GM19463 (cell line): ENCODE results near the gene GATM.
"Not testable (repeated sequence)": the region's sequence is repeated elsewhere in the genome, so short reads cannot be mapped to it uniquely, and the experiment has no call there.

ENCODE experiments used
- ATAC-seq: cut with Tn5 transposase; IDR thresholded peaks from one replicate; pipeline ENCODE4 v1.9.1; 2021; ENCODE audit warnings: mild to moderate bottlenecking, moderate library complexity; ENCODE audit not compliant: unreplicated experiment

The GATM gene

DNA sequence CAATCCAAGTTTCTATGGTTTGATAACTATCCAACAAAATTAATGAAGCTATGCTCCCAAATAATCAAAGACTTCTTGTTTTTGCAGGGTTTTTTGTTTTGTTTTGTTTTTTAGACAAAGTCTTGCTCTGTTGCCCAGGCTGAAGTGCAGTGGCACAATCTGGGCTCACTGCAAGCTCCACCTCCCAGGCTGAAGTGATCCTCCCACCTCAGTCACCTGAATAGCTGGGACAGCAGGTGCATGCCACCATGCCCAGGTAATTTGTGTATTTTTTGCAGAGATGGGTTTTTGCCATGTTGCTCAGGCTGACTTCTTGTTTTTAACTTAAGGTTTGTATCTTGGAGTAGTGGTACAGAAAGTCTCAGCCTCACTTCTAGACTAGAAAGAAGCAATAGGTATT lies 11.0 kb upstream of the GATM start:
- ATAC-seq, result no peak

DNA sequence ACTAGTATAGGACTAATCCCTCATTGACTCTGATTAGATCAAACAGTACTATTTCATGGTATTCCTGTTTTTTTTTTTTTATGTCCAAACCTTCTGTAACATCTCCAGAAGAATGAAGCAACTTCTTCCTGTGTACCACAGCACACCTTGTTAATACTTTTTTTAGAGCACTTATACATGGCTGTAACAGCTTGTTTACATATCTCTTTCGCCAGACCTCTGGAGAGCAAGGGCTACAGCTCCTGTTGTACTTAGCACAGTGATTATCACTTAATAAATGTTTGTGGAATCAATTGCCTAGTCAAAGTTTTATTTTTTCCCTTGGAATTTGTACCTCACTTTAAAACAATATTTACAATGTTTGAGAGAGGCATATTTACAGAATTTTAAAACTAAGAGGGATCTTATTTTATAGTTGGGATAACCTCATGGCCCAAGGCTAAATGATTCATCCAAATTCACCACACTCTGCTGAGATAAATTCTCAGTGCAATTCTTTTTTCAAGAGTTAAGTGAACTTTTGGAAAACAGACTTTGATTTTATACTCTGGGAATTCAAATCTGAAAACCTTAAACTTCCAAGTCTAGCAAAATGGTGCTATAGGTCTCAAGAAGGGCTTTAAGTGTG lies 9.2 kb upstream of the GATM start:
- no peak for ATAC-seq

DNA sequence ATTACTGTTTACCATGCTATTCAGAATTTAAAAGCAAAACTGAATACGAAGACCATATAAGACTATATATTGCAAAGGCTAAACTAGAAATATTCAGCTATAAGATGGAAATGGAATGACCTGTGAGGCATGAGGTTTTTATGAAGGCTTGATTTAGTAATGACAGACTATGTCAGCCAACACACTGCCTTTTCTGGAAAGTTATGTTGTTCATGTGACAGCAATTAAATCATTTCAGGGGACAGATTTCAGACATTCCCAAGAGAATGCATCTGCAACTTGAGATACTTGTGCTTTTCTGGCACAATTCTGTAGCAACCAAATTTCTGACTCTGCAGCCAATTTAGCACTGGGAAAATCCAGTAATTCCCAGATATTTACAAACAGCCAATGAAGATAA lies 8.6 kb upstream of the GATM start:
- no peak for ATAC-seq

DNA sequence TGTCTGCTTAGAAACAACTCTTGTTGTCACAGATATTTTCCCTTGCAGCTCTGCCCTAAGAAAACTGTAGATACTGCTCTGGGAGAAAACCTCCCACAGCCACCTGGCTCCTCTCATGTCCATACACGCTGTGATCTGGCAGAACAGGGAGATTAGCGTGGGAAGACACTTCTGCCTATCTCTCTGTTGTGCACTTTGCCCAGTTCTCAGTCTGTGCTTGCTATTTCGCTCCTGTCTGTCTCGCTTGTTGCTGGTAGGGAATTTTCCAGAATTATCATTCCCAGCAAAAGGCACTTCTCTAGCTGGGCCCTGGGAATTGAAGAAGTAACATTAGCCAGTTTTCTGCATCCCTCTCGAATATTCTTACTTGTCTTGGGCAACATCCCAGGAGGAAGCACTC lies 8.1 kb upstream of the GATM start:
- ATAC-seq, result no peak

DNA sequence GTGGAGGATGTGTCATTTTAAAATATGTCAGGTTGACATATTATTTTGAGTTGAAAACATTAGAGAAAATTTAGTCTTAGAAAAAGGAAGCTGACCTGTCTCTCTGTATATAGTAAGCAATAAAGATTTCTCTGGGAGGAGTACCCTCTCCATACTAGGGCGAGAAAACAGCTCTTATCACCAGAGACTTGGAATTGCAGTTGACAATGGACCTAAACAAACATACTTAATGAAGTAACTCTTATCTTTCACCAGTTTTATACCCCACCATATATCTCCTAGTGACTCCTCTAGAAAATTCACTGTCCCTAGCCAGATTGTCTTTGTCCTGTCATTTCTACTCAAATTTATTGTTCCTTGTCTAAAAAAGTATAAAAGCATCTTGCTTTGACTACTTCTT lies 7.2 kb upstream of the GATM start:
- ATAC-seq, result no peak

DNA sequence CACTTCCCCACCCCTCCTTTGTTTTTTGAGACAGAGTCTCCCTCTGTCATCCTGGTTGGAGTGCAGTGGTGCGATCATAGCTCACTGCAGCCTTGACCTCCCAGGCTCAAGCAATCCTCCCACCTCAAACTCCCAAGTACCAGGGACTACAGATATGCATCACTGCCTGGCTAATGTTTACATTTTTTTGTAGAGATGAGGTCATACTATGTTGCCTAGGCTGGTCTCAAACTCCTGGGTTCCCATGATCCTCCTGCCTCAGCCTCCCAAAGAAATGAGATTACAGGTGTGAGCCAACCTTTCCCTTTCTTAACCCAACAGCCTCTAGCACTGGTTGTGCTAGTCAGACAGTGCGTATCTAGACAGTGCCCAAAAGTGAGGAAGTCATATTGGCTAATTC lies 6.4 kb upstream of the GATM start:
- ATAC-seq, result no peak

DNA sequence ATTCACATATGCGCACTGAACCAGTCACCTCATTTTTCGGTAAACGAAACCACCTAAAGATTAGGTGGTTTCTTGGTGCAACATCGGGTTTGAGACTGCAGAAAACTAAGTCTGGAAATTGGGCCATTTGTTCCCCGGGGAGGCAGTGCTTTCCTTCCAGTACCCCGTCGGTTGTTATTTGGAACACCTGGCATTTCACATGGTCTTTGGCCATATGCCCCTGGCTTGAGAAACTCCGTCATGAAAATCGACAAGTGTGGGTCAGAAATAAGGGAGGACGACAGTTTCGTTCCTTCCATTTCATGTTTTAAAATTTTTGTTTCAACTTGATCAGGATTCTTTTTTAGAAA lies 544 bp upstream of the GATM start:
- ATAC-seq, result no peak

DNA sequence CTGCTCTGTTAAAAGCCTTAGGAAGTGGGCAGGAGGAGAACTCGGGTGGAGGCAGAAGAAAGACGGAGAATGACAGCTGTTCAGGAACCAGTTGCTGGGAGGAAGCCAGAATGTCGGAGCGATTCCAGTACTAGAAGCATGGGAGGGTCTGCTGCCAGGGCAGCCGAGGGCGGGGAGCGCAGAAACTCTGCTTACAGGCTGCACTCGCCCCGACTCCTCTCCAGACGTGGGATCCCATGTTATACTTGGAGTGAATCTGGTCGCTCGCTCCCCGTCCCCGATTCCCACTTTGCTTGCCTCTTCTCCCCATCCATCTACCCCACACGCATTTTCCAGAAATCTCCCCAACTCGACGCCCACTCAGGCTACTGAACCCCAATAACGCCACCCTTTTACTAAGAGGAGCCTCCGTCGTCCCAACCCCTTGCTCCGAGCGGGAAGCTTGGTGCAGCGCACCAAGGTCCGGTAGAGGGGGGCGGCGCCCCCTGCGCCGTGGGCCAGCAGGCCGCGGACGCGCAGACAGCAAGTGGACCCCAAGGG lies 665 bp downstream of the GATM start:
- ATAC-seq, result no peak

DNA sequence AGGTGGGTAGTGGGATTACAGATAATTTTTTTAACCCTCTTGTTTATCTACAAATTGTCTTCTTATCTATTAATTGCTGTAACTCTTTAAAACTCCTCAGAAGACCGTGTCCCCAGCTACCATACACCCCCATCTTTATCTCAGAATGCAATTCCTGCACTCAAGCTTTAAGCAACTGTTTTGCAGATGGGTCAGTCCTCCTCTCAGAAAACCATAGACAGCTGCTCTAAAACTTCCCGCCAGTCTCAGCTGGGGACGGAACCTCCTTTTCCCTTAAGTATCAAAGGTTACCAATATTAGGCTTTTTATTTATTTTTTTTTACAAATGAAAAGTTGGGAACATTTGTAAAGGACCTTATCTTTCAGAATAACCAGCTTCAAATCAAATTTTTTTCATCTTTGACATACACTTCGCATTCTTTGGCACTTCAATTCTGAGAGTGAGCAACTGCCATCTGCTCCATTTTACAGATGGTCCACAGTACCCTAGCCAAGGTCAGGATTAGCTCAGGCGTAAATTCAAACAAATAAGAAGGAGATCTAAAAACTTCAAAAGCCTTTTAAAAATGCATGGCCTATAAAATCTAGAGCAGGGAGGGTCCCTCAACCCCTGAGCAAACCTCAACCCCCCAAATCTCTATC lies 1.3 kb downstream of the GATM start:
- ATAC-seq, result no peak

DNA sequence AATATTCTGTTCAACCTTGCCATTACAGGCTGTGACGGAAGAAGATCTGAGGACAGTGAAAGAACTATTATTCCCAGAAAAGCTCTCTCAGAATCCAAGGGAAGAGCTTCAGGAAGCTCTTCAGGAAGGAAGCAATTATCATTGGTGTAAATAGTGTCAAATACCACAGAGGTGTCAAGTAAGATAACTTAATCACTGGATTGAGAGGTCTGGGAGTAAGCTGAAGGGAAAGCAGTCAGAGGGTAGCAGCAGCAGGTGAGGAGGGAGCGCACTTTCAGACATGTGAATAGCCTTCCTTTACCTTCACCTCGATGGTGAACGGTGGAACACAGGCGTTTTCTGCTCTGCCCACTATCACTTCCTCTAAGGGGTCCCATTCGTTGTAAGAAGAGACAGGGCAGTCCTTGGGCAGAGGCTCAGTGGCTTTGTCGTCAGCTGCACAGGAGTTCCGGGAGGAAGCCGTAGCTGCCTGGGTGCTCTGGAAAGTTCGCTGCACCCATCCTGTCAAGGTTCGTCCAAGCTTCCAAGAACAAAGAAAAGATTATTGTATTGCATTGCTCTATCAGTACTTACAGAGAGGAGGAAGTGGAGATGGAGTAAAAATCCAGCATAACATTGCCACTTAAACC lies 1.9 kb downstream of the GATM start:
- ATAC-seq, result no peak

DNA sequence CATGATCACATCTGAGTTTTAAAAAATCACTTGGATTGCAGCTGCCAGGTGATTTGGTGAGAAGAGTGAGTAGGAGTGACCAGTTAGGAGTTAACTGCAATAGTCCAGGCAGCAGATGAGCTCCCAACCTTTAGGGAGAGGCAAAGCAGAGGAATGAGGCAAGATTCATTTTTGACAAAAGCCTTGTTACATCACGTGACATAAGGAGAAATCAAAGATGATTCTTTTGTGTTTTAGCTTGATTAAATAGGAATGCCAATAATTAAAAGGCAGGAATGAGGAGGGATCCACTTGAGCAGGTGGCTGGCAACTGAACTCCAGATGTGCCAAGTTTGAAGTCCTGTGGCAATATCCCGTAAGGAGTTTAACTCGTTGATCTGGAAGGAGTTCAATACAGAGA lies 2.5 kb downstream of the GATM start:
- ATAC-seq, result no peak

DNA sequence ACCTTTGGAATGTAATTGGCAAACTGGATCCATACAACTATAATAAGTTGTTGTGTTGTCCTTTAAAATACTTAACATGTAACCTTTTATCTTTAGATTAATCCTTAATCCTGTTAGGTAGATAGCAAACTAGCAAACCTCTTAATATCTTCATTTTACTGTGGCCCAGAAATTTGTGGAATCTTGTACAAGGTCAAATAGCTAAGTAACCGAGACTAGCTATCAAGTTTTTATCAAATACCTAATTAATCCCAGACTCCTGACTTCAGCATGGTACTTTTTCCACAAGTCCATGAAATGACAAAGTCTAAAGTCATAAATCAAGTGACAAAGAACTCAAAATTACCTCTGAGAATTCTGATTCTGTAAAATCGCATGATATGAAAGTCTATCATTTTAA lies 4.4 kb downstream of the GATM start:
- ATAC-seq, result no peak

DNA sequence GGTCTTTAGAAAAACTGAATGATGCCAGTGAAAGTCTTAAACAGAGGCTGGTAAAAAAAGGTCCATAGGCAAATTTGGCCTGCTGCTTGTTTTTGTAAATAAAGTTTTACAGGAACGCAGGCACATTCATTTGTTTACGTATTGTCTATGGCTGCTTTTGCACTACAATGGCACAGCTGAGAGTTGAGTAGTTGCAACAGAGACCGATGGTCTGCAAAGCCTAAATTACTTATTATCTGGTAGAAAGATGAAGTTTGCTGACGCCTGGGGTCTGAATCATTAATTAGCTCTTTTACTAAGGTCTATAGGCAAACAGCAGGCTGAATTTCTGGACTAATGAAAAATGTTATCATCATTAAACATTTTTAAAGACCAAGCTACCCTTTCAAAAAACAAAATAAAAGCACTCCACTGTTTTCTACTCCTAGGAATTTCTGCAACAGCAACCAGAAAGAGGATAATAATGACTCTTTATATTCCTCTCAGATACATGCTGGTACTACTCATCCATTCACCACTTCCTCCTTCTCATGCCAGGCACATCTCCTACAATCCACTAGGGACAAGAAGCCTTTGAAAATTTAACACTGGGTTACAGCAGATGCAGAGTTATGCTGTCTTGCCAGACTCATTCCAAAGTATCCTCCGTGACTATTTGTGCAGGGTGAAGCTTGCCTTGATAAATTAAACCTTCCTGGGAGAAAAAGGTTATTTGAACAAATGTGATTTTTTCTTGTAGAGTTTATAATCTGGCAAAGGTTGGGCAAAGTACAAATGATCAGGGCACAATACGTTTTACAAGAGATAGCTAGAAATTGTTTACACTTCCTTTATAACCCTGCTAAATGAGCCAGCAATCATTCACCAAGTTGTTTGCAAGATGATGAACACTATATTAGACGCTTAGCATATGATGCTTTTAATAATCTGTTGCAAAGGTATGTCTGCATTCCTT lies 6.0 kb downstream of the GATM start:
- no peak for ATAC-seq

DNA sequence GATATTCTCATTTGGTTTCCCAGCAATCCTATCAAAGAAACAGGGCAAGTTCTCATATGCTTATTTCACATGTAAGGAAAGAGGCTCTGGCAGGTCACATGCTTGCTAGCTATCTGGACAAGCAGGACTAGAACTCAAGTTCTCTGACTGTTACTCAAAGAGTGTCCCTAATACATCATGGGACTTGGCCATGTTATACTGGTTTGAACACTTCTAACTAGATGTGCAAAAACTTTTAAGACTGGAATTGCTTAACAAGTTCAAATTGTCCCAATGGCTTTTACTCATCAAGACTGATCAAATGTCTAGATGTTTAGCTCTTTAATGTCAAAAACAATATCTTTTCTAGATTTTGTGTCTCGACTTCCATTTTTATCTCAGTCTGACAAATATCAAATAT lies 6.8 kb downstream of the GATM start:
- no peak for ATAC-seq

DNA sequence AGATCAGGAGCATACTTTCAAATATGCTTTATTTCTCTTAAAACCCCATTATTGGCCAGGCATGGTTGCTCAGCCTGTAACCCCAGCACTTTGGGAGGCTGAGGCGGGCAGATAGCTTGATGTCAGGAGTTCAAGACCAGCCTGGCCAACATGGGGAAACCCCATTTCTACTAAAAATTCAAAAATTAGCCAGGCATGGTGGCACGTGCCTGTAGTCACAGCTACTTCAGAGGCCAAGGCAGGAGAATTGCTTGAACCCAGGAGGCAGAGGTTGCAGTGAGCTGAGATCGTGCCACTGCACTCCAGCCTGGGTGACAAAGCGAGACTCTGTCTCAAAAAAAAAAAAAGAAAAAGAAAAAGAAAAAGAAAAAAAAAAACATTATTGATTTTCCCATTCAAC lies 8.3 kb downstream of the GATM start:
- ATAC-seq, result not testable (repeated sequence)

DNA sequence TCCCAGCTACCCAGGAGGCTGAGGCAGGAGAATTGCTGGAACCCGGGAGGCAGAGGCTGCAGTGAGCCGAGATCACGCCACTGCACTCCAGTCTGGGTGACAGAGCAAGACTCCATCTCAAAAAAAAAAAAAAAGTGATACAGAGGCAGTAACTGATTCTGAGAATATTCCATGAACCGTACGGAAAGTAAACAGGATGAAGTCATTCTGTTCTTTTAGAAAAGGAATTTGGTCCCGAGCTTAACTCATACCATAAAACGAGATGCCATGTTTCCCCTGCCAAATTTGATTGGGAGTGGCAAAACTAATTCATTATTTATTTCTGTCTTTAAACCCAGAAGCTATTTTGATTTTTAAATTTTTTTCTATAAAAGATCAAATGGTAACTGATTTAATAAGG lies 11.1 kb downstream of the GATM start:
- not testable (repeated sequence) for ATAC-seq

DNA sequence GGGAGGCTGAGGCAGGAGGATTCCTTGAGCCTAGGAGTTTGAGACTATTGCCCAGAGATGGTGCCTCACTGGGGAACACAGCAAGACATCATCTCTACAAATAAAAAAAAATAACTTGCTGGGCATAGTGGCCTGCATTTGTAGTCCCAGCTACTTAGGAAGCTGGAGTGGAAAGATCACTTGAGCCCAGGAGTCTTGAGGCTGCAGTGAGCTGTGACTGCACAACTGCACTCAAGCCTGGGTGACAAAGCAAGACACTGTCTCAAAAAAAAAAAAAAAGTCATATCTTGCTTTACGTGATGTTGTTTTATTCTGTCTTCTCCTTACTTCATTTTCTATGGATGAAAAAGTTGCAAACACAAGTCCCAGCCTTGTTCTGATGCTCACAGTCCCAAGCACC lies 14.1 kb downstream of the GATM start:
- ATAC-seq, result no peak

DNA sequence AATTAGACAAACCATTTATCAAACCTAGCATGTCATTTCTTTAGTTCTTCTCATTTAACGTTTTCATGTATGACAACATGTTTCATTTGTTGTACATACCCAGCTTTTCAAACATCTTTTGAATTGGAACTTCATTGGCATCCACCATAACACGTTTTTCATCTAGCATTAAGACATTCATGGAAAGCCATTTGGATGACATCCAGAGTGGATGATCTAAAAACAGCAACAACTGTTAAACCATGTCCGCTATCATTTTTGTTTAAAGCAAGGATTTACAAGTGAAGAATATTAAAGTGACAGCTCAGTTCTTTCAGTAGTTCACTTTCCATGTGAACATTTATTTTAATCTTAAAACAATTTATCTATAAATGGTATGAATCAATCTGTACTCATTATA lies 14.5 kb downstream of the GATM start:
- no peak for ATAC-seq

DNA sequence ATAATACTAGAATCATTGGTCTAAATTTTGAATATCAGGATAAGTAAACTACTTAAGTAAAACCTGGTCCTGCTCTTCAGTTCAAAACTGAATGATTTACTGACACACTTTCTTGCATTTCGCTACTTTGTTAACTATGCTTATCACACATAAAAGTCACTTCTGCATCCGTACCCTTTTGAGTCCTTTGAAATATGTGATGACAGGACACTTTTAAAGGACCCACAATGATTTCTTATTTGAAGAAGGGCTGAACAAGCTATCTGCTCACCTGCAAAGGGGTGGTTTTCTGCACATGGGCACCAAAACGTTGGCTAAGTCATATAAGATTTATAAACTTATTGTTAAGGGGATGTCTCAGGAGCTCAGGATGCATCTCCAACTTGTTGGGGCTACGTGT lies 15.0 kb downstream of the GATM start:
- ATAC-seq, result no peak

DNA sequence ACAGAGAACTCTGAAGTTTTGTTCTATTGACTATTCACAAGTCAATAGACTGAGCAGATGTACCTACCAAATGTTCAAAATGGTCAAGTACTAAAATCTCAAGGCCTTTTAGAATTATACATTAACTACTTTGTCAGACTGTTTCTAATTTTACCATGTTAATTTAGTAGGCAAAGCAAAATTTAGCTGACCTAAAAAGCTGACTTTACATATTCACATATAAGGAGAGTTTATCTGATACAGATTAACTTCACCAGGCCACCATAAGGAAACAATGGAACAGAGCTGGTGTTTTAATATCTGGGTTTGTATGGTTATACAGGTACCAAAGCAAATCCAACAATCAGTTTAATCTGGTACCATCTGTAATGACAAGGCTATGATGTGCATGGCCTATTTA lies 15.9 kb downstream of the GATM start:
- ATAC-seq, result no peak

DNA sequence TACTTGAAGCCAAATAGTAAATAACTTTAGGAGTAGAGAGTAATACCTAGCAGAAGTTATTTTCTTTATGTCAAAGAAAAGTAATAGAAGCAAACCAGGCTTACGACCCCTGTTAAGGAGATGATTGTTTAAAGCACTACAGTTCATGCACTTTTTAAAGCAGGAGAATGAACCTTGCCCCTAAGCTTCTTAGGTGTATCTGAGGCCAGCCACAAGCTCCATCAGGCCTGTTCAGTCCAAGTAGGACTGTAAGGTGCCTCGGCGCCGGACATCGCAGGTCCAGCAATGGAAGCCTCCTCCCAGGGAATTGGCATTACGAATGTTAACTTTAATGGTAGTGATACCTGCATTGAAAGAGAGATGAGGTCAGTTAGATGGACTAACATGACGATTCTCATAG lies 16.5 kb downstream of the GATM start:
- ATAC-seq, result no peak
